Right ventricle myocardium inferior (tissue), 1 donor: ENCODE measurements around the gene ZNF526. TPM values are rescaled to one million over a fixed set of nuclear protein-coding genes. Genes with fewer than 3 reads are reported as not detected.
A peak's percentile ranks its signal among the peaks of the same experiment; 100 is the strongest.

Source experiments
- ATAC-seq: fragments of 200-7000 bp; cut with Tn5 transposase; one replicate; pipeline ENCODE4 v1.9.1; 2020; ENCODE audit warnings: mild to moderate bottlenecking, moderate library complexity
- DNase-seq: peaks from one replicate; pipeline ENCODE4 v3.0.0; 2021; ENCODE audit errors: missing footprints
- intact Hi-C: fragments of 100-400 bp; cut with DNase I; formaldehyde crosslinking; loops from one replicate; pipeline ENCODE4 v1.11.0; 2022
- total RNA-seq: library from RNA; stranded (reverse); fragmentation: NEBNext Ultra II Directional; extraction: Animal tissue kit (Norgen Biotek cat#: 25700); gene quantifications from one replicate; pipeline ENCODE4 v1.2.1, GENCODE V29; 2021
- donor health status: DM: no; HTN: yes; CAD: no; lungs with severe emphysema.

The ZNF526 gene
- total RNA-seq, 1 donor from 2014 or later: 6.1 TPM

DNA sequence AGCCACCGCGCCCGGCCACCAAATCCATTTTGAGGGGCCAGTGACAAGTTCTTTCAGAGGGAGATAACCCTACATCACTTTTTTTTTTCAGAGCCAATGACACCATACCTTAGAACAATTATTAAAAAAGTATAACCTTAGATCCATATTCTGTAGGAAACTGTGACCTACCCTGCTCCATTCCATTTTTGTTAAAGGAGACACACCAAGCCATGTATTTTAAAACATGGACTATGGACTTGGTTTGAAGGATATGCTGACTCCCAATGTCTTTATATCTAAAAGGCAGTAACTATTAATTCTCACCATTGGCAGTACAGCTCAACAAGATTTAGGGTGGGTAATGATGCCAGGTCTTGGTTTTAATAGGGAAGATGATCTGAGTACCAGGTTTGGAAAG, 21.2 kb downstream of the ZNF526 start:
- peak; percentile 57 for DNase-seq
- ATAC-seq: no peak
- intact Hi-C loops: loop anchor here (5.0 to 10.0 kb wide), 2 partner anchors 154 to 191 kb away; partner anchors contain the start of gene CNFN

- ATAC-seq: no peak
- no peak for DNase-seq
- intact Hi-C loops: loop anchor here (1.0 to 10.0 kb wide), 3 partner anchors 22 to 190 kb away; partner anchors contain the start of genes CNFN and ZNF526
These were observed 22.0 kb downstream of the ZNF526 start for GRCh38 chr19:42242069-42242511.

DNA sequence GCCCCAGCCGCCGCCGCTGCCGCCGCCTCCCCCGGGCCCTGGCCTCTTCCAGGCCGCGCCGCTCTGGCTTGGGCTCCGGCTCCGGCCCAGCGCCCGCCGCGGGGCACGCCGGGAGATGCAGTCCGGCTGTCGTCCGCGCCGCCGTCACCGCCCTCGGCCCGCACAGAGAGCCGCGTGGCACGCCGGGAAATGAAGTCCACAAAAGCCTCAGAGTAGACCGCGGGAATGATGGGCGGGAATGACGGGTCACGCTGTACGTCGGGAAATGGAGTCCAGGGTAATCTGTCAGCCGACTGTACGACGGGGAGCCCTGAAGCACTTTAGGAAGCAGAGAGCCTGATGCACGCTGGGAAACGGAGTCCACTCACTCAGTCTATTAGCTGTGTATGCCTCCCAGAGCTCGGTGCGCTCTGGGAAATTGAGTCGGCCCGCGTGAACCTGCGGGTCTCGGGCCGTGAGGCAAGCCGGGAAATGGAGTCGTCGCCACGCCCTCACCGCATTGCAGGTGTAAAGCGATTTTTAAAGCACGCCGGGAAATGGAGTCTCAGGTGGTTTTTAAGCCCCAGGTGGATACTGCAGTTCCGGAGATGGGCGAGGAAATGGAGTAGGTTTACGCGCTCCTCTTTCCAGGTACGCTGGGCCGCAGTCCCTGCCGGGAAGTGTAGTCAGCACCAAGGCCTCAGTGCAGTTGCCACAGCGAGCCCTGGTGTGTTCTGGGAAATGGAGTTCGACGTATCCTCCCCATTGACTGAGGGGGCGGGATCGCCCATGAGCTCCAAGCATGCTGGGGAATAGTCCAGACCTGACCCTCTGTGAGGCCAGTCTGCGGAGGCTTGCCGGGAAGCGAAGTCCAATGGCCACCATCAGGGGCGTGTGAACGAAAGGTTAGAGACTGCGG, 22.6 kb downstream of the ZNF526 start, which contains the start of gene GSK3A:
TSS of gene GSK3A (minus strand) at position 91 of the 898 bp plus-strand sequence. CDS start 137 bp downstream, outside the sequence.
- DNase-seq: peak; percentile 99
- peak; percentile 90 for ATAC-seq
- intact Hi-C loops: loop anchor here (1.0 to 10.0 kb wide), 3 partner anchors 22 to 190 kb away; partner anchors contain the start of genes CNFN and ZNF526

GRCh38 chr19:42244347-42245220, 24.5 kb downstream of the ZNF526 start:
- DNase-seq: peak; percentile 98
- intact Hi-C loops: loop anchor here (2.0 to 10.0 kb wide), 4 partner anchors 24 to 188 kb away; partner anchors contain the start of genes CIC and CNFN
- ATAC-seq: peak; percentile 39

GRCh38 chr19:42245231-42245630, 25.1 kb downstream of the ZNF526 start:
- DNase-seq: peak; percentile 33
- no peak for ATAC-seq
- intact Hi-C loops: loop anchor here (2.0 to 10.0 kb wide), 3 partner anchors 24 to 150 kb away; partner anchors contain the start of genes CIC and CNFN

- peak; percentile 86 for DNase-seq
- no peak for ATAC-seq
- intact Hi-C loops: loop anchor here (1.0 to 10.0 kb wide), 2 partner anchors 34 to 148 kb away; partner anchors contain the start of gene CNFN
These were observed 26.2 kb downstream of the ZNF526 start for GRCh38 chr19:42246143-42246921.

- no peak for ATAC-seq
- intact Hi-C loops: loop anchor here (1.0 to 10.0 kb wide), 2 partner anchors 33 to 148 kb away; partner anchors contain the start of gene CNFN
- DNase-seq: peak; percentile 60
These were observed 27.0 kb downstream of the ZNF526 start for GRCh38 chr19:42246922-42247639.

GRCh38 chr19:42247640-42248199, 27.6 kb downstream of the ZNF526 start:
- ATAC-seq (no peak), DNase-seq (peak; percentile 28)
- intact Hi-C loops: loop anchor here (10.0 kb wide), 1 partner anchor 147 kb away; the partner anchor contains the start of gene CNFN

- ATAC-seq: no peak
- peak; percentile 37 for DNase-seq
These were observed 28.4 kb downstream of the ZNF526 start for GRCh38 chr19:42248270-42249148.

GRCh38 chr19:42249149-42249750, 29.1 kb downstream of the ZNF526 start:
- intact Hi-C loops: loop anchor here (10.0 kb wide), 1 partner anchor 146 kb away; the partner anchor contains the start of gene CNFN
- ATAC-seq: no peak
- peak; percentile 64 for DNase-seq

More at GRCh38 chr19:42248270-42249148, 28.4 kb downstream of the ZNF526 start:
- intact Hi-C loops: loop anchor here (10.0 kb wide), 1 partner anchor 146 kb away; the partner anchor contains the start of gene CNFN

DNA sequence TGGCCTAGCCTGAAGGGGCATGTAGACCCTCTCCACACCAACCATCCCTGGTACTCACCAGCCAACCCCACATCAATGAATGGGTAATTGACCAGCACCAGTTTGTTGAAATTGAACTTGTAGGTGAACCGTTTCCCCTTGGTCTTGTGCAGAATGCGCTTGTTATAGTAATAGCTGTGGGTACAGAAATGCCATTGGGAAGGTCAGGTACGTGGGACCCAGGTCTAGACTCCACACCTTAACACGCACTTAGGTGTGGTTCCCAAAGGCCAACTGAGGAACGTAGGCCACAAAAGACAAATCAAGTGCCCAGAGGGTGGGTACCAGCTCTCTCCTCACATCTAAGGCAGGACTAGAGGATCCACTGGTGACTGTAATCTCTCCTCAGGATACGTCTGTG, 29.7 kb downstream of the ZNF526 start:
- DNase-seq: no peak
- ATAC-seq: no peak
- intact Hi-C loops: loop anchor here (5.0 to 10.0 kb wide), 2 partner anchors 145 to 173 kb away; partner anchors contain the start of gene CNFN

DNA sequence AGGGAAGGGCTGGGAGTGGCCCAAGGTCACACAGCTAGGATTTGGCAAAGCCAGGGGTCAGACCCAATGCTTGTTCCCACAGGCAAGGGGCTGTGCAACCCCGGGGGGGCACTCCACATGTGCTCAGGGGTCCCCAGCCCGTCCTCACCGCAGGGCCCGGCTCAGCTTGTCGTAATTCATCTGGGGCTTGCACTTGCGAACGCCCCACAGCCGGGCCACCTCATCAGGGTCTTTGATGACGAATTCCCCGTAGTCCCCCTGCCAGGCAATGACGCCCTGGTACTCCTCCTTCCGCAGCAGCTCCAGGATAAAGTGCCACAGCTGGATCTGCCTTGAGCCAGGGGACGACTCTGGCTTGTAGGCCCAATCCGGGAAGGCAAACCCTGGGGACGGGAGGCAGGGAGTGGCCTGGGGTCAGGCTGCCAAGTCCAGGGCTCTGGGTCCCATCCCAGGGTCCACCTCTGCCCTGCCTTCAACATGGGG, 30.1 kb downstream of the ZNF526 start:
- peak; percentile 78 for DNase-seq
- intact Hi-C loops: loop anchor here (5.0 kb wide), 1 partner anchor 172 kb away; no protein-coding TSS in a partner anchor

DNA sequence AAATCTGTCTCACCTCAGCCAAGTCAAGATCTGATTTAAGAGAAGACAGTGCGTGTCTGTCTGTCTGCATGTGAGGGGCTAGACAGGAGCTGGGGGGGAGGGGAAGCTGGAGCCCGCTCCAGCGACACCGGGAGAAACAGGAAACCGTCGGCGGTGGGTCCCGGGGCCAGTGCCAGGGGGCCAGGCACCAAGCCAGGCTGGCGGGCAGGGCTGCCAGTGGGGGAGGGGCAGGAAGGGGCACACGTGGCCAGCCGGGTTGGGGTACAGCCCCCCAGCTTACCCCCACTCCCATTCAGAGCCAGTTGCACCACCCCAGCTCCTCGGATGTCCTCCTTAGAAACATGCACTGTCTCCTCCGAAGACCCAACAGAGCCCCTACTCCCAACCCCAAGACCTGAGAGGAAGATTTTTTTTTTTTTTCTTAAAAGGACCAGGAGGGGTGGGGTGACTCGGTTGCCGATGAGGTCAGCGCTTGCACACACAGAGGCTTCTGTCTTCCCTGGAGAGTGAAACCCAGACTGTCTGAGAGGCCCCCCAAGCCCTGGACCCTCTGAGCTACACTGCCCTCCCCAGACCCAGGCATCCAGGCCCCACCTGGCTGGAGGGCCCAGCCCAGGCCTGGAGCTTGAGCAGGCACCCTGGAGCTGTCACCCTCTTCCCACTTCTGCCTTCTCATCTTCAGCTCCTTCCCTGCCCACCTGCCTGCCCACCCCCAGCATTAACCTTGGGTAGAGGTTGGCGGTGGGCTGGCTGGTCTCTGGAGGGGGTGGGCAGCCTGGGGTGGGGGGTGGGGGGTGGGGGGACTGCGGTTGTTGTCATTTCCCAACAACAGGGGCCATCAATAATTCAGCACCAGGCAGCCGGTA, 30.8 kb downstream of the ZNF526 start:
- DNase-seq: peak; percentile 50
- no peak for ATAC-seq
- intact Hi-C loops: loop anchor here (5.0 kb wide), 1 partner anchor 171 kb away; no protein-coding TSS in a partner anchor

More for the DNA sequence above, 30.1 kb downstream of the ZNF526 start:
- no peak for ATAC-seq
